Stimulated activated CD4-positive, alpha-beta T cell treated with anti-CD3 and anti-CD28 coated beads, Interleukin-2, amount 100 ng/mL, for 48 hours (primary cell): Measurements from ENCODE around the gene SYNPR.

Experiments used
- DNase-seq, 2 donors: peaks; one replicate each; pipeline ENCODE4 v3.0.0-alpha.2; 2020

Gene SYNPR

DNA sequence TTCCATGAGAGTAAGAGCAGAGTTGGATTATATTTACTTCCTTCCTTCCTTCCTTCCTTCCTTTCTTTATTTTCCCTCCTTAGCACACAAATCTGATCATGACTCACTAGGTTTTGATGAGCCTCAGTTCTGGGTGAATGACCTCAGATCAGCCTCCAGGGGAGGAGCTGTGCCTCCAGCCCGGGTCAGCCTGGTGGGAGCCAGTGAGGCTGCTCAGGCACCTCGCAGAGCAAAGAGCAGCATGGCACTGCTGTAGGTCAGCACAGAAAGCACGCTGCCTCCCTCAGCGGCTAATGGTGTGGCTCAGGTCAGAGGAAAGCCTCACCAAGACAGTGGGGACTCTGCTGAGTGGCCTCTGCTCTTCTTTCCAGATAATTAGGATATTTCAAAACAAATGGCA is 108.5 kb downstream of the SYNPR start:
- no peak for DNase-seq

DNA sequence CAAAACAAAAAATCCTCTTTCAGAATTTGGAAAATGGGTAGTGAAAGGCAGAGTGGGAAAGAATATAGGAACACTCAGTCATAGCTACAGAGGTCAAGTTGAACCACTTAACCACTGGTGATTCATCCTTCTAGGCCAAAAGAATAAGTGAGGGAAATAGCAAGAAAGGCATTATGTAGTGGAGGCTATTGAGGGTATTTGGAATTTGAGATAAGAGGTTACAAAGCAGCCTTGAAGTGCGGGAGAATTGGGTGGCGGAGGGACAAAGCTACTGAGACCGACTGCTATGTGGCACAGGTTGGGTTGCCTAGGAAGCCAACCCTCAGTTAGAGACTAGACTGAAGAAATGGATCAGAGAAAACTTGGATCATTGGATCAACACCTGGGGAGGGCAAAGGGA is 109.5 kb downstream of the SYNPR start:
- no peak for DNase-seq

DNA sequence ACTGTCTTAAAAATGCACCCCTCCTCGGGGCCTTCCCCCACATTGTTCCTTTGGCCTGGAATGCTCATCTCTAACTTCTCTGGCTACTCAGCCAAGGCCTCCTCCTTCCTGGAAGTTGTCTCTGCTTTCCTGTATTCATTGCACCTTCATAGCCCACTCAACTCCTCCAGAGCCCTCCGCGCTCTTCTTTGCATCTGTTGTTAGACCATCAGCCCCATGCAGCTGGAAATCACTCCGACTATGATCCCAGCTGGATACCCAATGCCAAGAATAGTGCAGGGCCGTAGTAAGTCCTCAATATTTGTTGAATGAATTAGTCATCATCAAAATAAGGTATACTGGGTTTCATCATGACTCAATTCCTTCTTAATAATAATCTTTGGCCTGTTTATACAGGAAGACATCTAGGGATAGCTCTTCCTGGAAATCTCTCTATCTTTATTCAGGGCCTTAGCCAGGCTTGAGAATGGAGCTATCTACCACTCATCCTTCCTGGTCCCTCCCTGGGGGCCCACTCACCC is 112.7 kb downstream of the SYNPR start:
- DNase-seq, result no peak

DNA sequence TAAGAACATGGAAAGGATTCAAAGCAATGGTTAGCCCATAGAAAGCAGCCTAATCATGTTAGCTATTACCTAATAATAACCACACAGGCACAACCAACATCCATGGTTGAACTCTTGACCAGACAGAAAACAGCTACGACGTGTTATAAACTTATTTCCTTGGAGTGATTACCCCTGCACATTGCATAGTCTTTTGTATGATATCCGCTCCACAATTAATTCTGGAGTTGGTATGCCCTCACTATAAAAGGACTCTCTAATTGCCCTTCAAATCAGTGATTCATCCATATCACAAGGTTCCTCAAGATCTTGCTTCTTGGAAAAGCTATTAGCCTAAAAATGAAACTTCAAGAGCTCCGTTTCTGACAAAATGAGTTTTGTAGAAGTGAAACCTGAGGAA is 117.9 kb downstream of the SYNPR start:
- no peak for DNase-seq

DNA sequence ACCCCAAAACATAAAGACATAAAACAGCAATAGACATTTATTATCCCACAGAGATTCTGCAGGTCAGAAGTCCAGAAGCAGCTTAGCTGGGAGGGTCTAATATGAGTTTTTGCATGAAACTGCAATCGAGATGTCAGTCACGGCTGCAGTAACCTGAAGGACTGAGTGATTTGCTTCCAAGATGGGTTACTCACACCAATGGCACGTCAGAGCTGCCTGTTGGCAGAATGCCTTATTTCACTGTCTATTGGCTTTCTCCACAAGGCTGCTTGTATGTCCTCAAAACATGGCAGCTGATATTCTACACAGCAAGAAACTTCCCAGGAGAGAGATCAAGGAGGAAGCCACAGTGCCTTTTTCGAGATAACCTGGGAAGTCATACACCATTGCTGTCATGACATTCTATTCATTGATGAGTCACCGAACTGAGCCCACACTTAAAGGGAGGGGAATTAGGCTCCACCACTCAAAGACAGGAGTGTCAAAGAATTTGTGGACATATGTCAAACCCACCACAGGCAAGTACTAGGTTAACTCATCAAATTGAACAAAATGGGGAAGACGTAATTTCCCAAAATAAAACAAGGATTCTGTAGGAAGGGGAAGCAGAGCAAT is 122.2 kb downstream of the SYNPR start:
- DNase-seq, result no peak

DNA sequence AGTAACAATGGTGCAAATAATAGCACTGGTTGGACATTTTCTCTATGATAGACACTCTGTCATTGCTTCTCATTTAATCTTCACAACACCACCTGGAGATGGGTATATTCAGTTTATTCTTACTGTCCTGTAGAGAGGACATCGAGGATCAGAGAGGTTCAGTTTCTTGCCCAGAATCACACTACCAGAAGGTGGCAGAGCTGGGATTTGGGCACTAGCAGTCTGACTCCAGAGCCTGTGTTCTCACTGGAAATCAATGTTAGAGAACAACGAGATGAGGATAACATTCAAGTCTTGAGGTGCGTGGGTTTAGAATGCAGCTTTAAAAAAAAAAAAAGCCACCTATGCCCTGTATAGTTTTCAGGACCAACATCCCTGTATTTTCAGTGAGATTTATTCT is 127.8 kb downstream of the SYNPR start:
- no peak for DNase-seq

DNA sequence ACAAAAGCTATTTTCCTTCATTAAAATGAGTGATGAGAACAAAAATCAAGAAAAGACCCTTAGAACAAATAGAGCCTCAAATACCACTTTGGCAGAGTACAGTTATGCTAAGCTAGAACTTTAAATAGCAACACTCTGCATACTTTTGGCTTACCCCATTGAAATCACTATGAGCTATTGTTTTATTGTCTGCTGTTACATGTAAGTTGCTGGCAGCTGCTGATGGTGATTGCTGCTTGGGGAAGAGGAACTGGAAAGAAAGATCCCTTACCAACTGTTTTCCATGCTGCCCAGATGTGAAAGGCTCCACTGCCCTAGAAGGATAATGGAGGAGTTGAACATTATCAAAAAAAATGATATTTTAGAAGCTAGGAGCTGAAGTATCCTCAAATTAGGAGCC is 135.4 kb downstream of the SYNPR start:
- no peak for DNase-seq

DNA sequence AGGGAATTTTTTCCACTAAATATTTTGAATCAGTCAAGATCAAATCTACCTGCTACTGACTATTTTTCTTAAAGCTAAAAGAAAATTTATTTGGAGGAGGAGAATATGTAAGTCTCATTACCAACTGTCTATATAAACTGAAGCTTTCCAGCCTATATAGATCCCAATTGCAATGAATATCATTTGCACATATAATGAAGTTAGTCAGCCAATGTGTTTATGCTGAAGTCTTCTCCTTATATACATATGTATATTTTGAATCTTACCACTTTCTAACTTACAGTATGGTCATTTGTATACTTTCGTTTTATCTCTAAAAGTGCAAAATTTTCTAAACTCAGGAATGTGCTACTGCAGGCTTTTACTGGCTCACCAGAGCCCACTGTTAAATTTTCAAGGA is 136.5 kb downstream of the SYNPR start:
- DNase-seq, result no peak

DNA sequence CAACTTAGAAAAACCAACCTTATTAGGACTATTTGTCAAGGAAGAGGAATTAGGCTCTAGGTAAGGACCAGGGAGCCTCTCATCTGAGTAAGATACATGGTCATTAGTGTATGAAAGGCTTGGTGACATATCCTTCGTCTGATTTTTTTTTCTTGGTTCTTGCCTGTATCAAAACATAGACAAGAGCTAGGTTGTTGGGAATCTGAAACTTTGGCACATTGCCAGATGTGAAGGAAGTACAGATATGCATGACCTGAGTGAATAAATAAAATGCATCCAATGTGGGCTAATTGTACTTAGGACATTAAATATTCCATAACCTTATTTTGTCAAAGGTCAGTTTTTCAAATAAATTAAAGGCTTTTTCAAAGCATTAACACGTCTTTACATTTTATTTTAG is 151.8 kb downstream of the SYNPR start:
- DNase-seq, result no peak

DNA sequence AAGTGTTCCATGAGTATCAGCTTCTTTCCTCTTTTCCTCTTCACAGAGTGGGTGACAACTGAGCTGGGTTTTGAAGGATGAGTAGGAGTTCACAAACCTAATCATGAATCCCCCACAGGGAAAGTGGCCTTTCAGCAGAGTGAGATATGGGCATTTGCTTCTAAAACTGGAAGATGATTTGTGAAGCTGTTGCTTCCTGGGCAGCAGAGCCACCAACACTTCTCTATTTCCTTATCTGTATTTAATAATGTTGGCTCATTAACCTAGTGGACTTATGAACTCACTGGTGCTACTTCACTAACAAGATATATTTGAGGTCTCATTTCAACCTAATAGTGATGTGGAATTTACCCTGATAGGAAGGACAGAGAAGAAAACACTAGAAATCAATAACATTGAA is 152.8 kb downstream of the SYNPR start:
- no peak for DNase-seq

DNA sequence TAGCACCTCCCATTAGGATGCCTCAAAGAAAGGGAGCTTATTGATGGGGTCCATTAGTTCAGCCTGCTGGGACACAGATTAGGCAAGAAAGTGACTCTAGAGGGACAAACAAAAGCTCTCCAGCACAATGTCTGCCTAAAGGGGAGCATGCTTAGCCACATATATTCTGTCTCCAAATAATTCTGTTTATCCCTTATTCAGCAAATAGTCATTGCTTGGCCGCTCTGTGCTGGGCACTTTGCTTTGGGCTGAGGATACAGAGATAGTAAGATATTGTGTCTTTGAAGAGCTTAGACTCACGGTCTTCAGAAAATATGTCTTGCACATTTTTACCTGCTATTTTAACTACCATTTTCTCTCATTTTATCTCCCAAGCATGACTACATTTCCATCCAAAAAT is 159.8 kb downstream of the SYNPR start:
- no peak for DNase-seq

DNA sequence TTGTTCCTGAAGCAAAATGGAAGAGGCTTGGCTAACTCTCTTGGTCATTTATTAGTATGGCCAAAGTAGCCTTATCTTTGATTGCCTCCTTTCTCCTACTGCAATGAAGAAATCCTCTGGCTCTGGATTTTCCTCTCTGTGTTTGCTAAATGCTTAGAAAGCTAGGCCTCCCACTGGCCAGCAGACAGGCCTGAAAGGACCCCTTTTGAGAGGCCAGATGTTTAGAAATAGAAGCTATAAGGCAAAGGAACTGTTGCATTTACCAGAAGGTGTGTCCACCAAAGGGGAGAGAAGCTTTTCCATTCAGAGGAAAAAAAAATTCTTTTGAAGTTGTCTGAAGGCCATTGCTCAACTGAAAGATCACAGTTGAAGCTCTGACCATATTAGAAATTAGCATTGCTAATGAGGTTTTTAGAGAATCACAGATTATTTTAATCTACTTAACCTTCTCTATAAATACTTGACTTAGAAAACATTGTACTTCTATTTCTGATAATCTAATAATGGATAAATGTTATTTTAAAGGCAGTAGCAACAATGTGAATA is 160.8 kb downstream of the SYNPR start:
- no peak for DNase-seq

DNA sequence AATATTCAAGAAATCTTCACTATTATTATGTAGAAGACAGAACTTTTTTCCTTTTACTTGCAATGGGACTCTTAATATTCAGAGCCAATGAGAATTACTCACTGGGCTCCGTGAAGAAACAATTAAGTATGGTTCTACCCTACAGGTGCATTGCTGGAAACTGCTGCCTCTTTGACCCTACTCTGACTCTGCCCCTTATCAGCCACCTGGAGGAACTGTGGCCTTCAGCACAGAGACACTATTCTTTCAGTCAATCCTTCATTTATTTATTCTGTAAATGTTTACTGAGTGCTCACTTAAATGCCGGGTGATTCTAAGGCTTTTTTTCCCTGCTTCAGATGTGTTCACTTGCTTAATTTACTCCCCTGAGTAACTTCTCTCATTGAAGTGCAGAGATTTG is 163.2 kb downstream of the SYNPR start:
- no peak for DNase-seq

DNA sequence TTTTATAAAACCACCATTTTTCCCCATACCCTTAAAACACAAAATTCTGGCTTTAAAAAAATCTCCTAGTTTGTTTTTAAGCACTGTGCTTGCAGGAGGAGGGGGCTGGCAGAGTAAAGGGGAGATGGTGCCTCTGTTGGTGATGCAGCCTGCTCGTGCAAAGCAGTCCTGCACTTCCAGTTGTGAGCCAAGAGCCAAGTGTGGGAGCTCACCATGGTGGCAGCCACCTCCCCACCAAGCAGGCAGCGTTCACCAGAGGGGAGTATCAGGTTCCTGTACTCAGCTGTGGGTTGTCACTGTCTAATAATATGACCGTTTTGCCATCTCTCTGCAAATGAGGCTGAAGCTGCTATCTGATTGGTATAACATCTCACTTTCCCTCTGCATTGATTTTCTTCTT is 164.8 kb downstream of the SYNPR start:
- no peak for DNase-seq

DNA sequence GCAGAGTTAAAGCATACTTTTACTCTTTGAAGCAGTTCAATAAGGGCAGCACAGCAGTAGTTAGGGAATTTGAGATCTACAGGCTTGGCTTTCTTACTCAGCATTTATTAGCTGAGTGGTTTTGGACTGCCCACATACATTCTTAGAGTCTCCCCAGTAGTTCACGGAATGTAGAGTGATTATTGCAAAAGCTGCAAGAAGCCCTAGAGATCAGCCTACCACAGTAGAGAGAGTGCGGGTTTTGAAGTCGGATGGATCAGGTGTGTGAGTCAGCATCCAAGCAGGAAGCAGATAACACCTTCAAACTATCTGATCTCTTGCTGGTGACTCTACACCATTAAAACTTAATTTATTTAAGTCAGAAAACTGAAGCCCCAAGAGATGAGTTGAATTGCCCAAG is 171.9 kb downstream of the SYNPR start:
- no peak for DNase-seq

DNA sequence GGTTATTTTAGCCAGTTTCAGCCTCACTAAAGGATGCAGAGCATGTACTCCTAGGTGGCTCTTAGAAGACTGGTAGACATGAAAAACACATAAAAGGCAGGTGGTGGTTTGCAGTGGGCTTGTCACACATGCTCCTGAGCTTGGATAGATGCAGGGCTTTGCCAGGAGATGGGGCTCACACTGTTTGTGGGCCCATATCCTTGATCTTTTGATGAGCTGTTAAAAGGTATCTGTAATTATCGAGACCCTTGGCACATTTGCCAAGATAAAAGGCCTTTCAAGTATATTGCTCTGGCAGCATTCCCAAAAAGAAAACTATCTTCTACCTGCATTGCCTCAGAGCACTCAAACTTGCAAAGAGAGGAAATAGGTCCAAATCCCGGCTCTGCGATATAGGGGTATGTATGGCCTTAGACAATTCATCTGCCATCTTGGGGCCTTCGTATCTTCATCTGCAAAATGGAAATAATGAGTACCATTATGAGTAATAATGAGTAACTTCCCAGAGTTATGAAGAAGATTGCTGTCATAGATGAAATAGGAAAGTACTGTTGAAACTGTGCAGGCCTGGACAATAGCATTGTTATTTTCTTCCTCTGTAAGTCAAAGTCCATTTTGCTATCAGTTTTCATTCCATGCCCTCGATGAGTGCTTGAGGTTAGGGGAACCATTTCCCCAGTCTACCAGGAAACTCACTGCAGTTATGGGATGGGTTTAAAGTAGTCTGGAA is 172.7 kb downstream of the SYNPR start:
- no peak for DNase-seq

DNA sequence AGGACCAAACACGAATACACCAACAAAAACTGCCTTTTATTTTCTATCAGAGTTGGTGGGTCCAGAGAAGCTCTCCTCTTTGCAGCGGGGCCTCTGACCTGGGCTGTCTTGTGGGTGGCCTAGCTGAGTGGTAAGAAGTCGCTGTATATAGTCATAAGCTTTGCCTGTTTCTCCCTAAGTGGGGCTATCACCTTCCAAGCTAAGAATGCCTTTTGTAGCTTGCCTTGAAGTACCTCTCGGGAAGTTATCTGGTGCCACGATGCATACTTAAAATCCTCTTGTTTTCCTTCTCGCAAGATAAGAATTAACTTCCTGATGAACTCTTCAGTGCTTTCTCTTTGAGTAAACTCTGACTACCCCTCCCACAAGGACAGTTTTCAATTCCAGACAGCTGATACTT is 178.8 kb downstream of the SYNPR start:
- DNase-seq, result no peak

DNA sequence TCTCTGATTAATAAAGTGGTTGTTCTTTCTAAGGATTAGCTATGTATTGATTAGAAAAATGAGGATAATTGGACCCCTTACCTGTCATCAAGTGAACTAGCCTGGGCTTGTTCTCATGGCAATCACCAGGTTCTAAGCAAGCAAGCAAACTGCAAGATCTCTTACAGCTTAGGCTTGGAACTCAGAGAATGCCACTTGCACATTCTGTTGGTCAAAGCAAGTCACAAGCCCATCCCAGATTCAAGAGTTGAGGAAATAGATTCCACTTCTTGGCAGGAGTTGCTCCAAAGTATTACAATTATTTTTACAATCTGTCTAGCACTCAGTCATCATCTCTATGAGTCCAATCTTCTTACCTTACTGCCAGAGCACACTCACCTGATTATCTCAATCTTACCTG is 180.3 kb downstream of the SYNPR start:
- DNase-seq, result no peak

DNA sequence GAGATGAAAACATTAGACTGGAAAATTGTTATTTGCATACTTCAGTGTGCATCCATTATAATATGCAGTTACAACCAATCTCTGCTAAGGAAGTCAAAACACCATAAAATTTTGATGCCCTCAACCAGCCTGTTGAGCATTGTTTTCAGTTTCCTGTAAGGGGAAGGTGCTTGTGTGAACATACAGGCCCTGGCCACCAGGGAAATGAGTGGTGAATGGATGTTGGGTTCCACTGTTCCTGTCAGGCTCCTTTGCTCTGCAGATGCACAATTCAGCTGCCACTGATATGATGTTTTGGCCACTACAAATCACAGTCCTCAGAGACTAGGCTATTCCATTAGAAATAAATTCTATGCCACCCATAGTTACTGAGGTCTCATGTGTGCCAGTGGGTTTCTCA is 184.6 kb downstream of the SYNPR start:
- no peak for DNase-seq

DNA sequence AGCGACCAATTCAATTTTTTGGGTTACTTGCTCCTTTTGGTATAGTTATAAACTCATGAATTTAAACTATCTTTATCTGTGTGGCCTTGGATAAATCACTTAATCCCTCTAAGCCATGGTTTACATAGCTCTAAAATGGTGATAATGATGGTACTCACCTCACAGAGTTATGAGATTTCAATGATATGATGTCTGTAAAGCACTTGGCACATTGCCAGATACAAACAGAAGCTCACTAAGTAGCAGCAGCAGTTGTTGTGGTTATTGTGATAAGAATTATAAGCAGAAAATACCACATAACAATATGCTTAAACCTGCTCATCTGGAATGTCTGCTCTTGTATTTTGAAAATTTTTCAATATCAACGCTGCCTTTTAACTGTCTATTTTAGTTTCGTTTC is 189.3 kb downstream of the SYNPR start:
- DNase-seq, result no peak

DNA sequence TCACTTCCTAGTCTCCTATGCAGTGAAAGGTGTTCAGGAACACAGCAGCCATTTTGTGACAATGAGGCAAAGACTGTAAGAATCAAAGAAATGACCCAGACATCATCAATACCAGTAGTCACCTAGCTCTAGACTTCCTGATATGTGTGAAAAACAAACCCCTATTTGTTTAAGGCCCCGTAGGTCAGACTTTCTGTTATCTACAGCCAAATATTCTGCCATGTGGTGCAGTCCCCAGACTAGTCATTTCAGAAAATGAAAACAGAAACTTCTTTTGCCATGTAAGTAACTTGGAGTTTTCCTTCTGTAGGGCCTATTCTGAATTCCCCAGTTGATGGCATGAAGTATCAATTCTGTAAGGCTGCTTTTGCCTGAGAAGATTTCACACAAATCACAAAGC is 192.6 kb downstream of the SYNPR start:
- no peak for DNase-seq

DNA sequence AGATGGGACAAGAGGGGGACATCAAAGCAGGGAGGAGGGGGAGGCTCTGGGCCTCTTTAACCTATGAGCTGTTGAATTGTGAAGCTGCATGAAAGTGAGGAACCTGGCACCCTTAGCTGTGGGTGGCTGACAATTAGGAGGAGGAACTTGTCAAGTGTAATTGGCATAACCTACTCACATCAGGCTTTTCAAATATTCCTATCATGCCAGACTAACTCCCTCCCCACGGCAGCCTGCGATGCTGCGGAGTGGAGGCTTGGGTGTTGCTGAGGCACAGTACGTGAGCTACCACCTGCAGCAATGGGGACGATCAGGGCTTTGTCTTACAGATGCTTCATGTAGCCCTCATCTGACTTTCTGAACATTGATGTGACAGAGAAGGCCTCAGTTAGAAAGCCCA is 193.7 kb downstream of the SYNPR start:
- no peak for DNase-seq

DNA sequence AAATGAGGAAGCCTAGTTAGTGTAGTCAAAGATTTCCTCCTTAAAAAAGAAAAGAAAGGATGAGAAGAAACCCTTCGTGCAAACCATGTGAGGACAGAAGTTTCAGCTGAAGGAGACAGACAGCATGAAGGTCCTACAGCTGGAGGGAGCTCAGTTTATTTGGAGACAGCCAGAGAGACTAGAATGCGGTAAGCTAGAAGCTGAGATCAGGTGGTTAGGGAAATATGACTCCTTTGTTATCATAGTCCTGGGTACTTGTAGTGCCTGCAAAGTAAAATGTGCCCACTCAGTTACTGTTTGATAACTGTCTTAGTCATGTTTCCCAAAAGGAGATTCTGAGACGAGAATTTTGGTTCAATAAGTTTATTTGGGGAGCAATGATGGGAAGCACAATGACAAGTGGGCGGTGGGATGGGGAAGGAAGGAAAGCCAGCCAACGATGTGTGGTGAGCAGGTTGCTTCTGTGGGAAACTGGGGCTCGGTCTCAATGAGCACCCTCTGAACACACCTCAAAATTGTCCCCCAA is 195.6 kb downstream of the SYNPR start:
- DNase-seq, result no peak

DNA sequence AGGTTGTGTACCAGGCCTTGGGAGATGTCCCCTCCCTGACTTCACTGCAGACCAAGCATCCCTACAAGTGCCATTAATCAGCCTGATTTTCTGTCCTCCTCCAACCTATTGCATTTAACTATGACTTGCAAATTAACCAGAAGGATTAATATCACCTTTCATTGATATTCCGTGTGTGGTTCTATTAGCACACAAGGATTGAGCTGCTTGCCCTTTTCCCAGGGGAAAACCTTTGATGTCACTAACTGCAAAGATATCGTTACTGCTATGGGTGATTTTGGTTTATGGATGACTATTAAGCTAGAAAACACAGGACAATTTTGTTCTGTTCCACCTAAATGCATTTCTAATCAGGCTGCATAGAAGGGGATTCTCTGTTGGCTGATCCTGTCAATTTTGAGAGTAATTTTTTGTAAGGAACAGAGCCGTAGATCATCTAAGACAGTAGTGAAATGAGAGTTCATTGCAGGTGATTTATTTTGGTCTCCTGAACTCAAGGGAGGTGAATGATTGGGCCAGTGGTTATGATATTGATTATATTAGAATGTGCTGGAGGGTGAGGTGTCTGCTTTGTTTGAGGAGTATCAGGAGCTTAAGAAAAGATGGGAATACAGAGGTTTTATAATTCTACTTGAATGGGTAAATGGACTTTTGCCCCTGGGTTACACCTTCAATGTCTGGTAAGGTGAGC is 196.9 kb downstream of the SYNPR start:
- no peak for DNase-seq
